ENCODE data around the gene ASMT.

ASMT gene

DNA sequence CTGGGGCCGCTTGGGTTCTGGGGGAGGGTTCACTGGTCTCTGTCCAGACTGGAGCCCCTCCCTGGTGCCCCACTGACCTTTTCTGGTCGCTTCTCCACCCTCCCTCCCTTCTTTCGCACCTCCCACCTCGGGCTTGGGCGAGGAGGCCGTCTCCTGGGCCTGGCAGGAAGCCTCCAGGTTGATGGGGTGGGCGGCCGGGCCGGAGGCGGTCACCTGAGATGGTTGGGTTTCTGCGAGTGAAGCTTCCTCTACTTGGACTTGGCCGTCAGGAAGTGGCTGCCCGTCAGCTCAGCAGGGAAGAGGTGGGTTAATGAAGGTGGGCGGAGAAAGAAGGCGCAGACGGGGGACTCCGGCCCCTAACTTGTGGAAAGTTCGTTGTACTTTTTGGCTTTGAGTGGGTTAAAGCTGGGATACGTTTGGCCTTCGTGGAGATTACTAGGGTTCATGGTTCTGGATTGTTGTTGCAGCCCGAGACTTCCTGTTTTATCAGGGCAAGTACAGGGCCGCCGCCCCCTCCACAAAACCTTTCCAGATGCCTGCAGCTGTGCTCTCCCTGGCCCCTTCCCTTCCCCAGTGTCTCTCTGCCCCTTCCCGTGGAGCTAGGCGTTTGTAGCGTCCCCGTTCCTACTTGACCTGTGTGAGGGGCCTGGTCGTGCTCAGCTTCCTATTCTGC lies 22.3 kb upstream of the ASMT start:
- peak overlapping the region; percentile 92 for H3K4me3 Mint-ChIP-seq
- peak overlapping the region; percentile 91 for H3K27ac Mint-ChIP-seq
- H3K27me3 Mint-ChIP-seq (ENCODE audit: low read depth): no peaks in the 10 kb centered on the region
- H3K4me1 Mint-ChIP-seq (ENCODE audit: low read depth): peaks cover 22% of the 10 kb centered on the region
- H3K36me3 Mint-ChIP-seq (ENCODE audit: low read depth): peaks cover 24% of the 10 kb centered on the region
- H3K9me3 Mint-ChIP-seq: no peaks in the 10 kb centered on the region

GRCh38 chrX:1593286-1594271 lies 21.3 kb upstream of the ASMT start:
- no peaks in the 10 kb centered on the region for H3K9me3 Mint-ChIP-seq
- H3K36me3 Mint-ChIP-seq (ENCODE audit: low read depth): peaks cover 30% of the 10 kb centered on the region
- H3K4me1 Mint-ChIP-seq (ENCODE audit: low read depth): peaks cover 22% of the 10 kb centered on the region
- H3K4me3 Mint-ChIP-seq: peak overlapping the region; percentile 92
- no peak overlapping the region for H3K27ac Mint-ChIP-seq
- no peaks in the 10 kb centered on the region for H3K27me3 Mint-ChIP-seq (ENCODE audit: low read depth)

GRCh38 chrX:1595711-1596060 lies 19.2 kb upstream of the ASMT start:
- no peaks in the 10 kb centered on the region for H3K27me3 Mint-ChIP-seq (ENCODE audit: low read depth)
- H3K4me3 Mint-ChIP-seq: no peak overlapping the region
- H3K36me3 Mint-ChIP-seq (ENCODE audit: low read depth): peaks cover 39% of the 10 kb centered on the region
- no peak overlapping the region for H3K27ac Mint-ChIP-seq
- peaks cover 19% of the 10 kb centered on the region for H3K4me1 Mint-ChIP-seq (ENCODE audit: low read depth)
- no peaks in the 10 kb centered on the region for H3K9me3 Mint-ChIP-seq

DNA sequence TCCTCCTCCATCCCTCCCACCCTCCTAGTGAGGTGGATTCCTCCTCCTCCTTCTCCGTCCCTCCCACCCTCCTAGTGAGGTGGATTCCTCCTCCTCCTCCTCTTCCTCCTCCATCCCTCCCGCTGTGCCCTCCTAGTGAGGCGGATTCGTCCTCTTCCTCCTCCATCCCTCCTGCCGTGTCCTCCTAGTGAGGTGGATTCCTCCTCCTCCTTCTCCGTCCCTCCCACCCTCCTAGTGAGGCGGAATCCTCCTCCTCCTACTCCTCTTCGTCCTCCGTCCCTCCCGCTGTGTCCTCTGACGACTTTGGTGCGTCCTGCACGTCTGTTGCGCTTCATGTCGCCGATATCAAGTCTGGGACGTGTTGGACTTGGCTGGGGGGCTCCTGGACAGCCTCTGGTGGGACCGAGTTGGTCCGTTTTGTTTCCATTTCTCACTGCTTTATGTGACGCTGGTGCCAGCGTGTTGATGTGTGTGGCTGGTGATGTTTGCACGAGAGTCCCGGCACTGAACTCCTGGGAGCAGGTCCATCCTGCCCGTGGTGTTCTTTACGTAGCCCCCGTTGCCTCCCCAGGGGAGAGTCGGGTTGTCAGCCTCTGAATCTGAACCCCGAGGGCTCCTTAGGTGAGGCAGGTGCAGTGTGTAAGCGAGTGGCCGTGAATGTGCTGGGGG lies 18.0 kb upstream of the ASMT start:
- Mint-ChIP-seq H3K4me1 (ENCODE audit: low read depth) (peaks cover 19% of the 10 kb centered on the region), H3K27me3 (ENCODE audit: low read depth) (no peaks in the 10 kb centered on the region), H3K9me3 (no peaks in the 10 kb centered on the region), H3K27ac (no peak overlapping the region), H3K4me3 (no peak overlapping the region), H3K36me3 (ENCODE audit: low read depth) (peaks cover 43% of the 10 kb centered on the region)

DNA sequence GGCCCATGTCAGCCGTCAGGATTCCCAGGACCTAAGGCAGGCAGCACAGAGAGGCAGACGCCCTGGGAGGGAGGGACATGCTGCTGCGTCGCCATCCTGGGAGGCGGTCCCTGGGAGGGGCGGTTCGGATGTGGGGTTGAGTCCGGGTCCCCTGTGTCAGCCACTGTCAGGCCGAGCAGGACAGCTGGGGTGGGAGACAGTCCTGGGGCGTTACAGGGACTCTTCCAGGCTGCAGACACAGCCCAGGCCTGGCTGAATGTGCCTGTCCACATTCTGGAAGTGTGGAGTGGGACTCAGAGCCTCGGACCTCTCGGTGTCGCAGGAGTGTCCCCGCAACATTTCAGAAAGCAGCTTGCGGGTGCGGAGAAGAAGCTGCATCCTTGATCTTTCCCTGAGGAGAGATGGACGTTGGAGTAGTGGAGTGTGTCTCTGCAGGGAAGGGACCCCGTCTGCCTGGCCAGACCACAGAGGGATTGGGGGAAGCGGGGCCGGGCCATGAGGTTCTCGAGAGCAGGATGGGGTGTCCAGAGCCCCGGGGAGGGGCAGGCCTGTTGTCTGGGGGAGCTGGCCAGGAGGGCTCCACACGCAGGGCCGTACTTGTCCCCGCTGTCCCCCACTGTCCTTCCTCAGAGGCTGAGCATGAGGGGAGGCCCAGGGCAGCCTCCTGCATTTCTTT lies 17.4 kb upstream of the ASMT start:
- peaks cover 19% of the 10 kb centered on the region for H3K4me1 Mint-ChIP-seq (ENCODE audit: low read depth)
- no peak overlapping the region for H3K4me3 Mint-ChIP-seq
- H3K9me3 Mint-ChIP-seq: no peaks in the 10 kb centered on the region
- H3K27ac Mint-ChIP-seq: no peak overlapping the region
- peaks cover 50% of the 10 kb centered on the region for H3K36me3 Mint-ChIP-seq (ENCODE audit: low read depth)
- no peaks in the 10 kb centered on the region for H3K27me3 Mint-ChIP-seq (ENCODE audit: low read depth)

GRCh38 chrX:1598021-1598875 lies 16.6 kb upstream of the ASMT start:
- Mint-ChIP-seq H3K9me3 (no peaks in the 10 kb centered on the region), H3K36me3 (ENCODE audit: low read depth) (peaks cover 54% of the 10 kb centered on the region), H3K4me3 (no peak overlapping the region), H3K4me1 (ENCODE audit: low read depth) (peaks cover 11% of the 10 kb centered on the region), H3K27me3 (ENCODE audit: low read depth) (no peaks in the 10 kb centered on the region), H3K27ac (no peak overlapping the region)

- Mint-ChIP-seq H3K36me3 (ENCODE audit: low read depth) (peaks cover 49% of the 10 kb centered on the region), H3K4me3 (no peak overlapping the region), H3K27me3 (ENCODE audit: low read depth) (no peaks in the 10 kb centered on the region), H3K27ac (no peak overlapping the region), H3K4me1 (ENCODE audit: low read depth) (peaks cover 9% of the 10 kb centered on the region), H3K9me3 (no peaks in the 10 kb centered on the region)
Measured at GRCh38 chrX:1598876-1599790, 15.7 kb upstream of the ASMT start.

GRCh38 chrX:1599791-1600405 lies 15.0 kb upstream of the ASMT start:
- no peaks in the 10 kb centered on the region for H3K27me3 Mint-ChIP-seq (ENCODE audit: low read depth)
- H3K4me3 Mint-ChIP-seq: no peak overlapping the region
- peaks cover 8% of the 10 kb centered on the region for H3K4me1 Mint-ChIP-seq (ENCODE audit: low read depth)
- no peak overlapping the region for H3K27ac Mint-ChIP-seq
- peaks cover 48% of the 10 kb centered on the region for H3K36me3 Mint-ChIP-seq (ENCODE audit: low read depth)
- H3K9me3 Mint-ChIP-seq: no peaks in the 10 kb centered on the region

DNA sequence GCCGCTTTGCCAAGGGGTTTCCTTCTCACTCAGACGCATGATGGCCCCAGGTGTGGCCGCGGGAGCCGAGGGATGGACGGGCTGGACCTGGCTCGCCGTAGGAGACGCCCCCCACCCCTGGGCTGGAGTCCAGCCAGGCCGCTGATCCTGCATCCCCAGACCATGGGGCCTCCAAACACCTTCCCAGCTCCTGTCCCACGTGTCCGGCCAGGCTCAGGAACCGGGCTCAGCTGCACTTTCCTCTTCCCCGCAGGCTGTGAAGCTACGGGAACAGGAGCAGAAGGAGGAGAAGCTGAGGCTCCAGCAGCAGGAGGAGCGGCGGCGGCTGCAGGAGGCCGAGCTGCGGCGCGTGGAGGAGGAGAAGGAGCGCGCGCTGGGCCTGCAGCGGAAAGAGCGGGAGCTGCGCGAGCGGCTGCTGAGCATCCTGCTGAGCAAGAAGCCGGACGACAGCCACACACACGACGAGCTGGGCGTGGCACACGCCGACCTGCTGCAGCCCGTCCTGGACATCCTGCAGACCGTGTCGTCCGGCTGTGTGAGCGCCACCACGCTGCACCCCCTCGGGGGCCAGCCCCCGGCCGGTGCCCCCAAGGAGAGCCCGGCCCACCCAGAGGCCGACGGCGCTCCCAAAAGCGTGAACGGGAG lies 14.3 kb upstream of the ASMT start:
- peaks cover 44% of the 10 kb centered on the region for H3K36me3 Mint-ChIP-seq (ENCODE audit: low read depth)
- H3K4me1 Mint-ChIP-seq (ENCODE audit: low read depth): peaks cover 4% of the 10 kb centered on the region
- no peaks in the 10 kb centered on the region for H3K9me3 Mint-ChIP-seq
- no peaks in the 10 kb centered on the region for H3K27me3 Mint-ChIP-seq (ENCODE audit: low read depth)
- H3K27ac Mint-ChIP-seq: no peak overlapping the region
- no peak overlapping the region for H3K4me3 Mint-ChIP-seq

DNA sequence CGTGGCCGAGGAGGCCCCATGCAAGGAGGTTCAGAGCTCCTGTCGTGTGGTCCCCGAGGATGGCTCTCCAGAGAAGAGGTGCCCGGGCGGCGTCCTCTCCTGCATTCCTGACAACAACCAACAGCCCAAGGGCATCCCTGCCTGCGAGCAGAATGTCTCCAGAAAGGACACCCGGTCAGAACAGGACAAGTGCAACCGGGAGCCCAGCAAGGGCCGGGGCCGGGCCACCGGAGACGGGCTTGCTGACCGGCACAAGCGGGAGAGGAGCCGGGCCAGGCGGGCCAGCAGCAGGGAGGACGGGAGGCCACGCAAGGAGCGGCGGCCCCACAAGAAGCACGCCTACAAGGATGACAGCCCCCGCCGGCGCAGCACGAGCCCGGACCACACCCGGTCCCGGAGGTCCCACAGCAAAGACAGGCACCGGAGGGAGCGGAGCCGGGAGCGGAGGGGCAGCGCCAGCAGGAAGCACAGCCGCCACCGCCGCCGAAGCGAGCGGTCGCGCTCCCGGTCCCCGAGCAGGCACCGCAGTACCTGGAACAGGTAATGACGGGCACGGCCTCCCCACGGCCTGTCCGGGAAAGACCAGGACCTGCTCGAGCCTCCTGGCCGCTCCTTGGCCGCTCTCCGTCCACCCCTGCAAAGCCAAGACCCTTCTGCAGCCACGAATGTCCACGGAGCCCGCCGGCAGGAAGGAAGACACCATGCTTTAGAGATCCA lies 13.7 kb upstream of the ASMT start:
- Mint-ChIP-seq H3K4me3 (no peak overlapping the region), H3K9me3 (no peaks in the 10 kb centered on the region), H3K36me3 (ENCODE audit: low read depth) (peaks cover 44% of the 10 kb centered on the region), H3K4me1 (ENCODE audit: low read depth) (peaks cover 4% of the 10 kb centered on the region), H3K27me3 (ENCODE audit: low read depth) (no peaks in the 10 kb centered on the region), H3K27ac (no peak overlapping the region)

DNA sequence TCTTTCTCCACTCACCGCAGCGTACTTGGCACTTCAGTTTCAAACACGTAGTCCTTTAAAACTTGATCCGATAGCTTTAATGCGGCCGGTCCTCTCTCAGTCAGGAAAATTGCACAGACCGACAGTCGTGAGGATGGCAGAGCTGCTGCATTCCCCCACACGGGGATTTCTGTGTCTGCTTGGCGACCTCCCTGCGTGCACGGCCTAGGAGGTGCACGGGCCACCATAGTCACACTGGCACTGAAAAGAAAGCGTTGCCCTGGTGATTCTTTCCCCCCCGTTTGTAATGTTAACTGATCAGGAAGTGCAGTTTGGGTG lies 13.1 kb upstream of the ASMT start:
- Mint-ChIP-seq H3K27me3 (ENCODE audit: low read depth) (no peaks in the 10 kb centered on the region), H3K4me3 (no peak overlapping the region)

GRCh38 chrX:1602299-1602698 lies 12.6 kb upstream of the ASMT start:
- H3K9me3 Mint-ChIP-seq: no peaks in the 10 kb centered on the region
- H3K4me3 Mint-ChIP-seq: no peak overlapping the region
- no peaks in the 10 kb centered on the region for H3K27me3 Mint-ChIP-seq (ENCODE audit: low read depth)
- peaks cover 2% of the 10 kb centered on the region for H3K4me1 Mint-ChIP-seq (ENCODE audit: low read depth)
- H3K36me3 Mint-ChIP-seq (ENCODE audit: low read depth): peaks cover 39% of the 10 kb centered on the region
- no peak overlapping the region for H3K27ac Mint-ChIP-seq

More for the DNA sequence above, 13.1 kb upstream of the ASMT start:
- Mint-ChIP-seq H3K9me3 (no peaks in the 10 kb centered on the region), H3K4me1 (ENCODE audit: low read depth) (peaks cover 4% of the 10 kb centered on the region), H3K36me3 (ENCODE audit: low read depth) (peaks cover 44% of the 10 kb centered on the region), H3K27ac (no peak overlapping the region)
